Testis (tissue), 3 donors: ENCODE data around the gene GCKR. TPM values are rescaled to one million over a fixed set of nuclear protein-coding genes. Genes with fewer than 3 reads are reported as not detected.

ENCODE experiments used
- DNase-seq: peaks from one replicate; pipeline ENCODE4 v3.0.0-alpha.2; 2019
- H3K27ac ChIP-seq, 2 donors: fragments of 200-600 bp; sonication (generic); one replicate each; pipeline ENCODE4 v1.5.1; 2019
- H3K27me3 ChIP-seq: fragments of 200-600 bp; sonication (generic); one replicate; pipeline ENCODE4 v1.5.1; 2019
- H3K36me3 ChIP-seq: fragments of 200-600 bp; sonication (generic); one replicate; pipeline ENCODE4 v1.5.1; 2017; ENCODE audit warnings: low read depth; ENCODE audit errors: missing control alignments
- H3K4me1 ChIP-seq: fragments of 200-600 bp; sonication (generic); one replicate; pipeline ENCODE4 v1.5.1; 2019
- H3K4me3 ChIP-seq, 2 donors: fragments of 200-600 bp; sonication (generic); one replicate each; pipeline ENCODE4 v1.5.1; 2017 to 2019
- H3K9me3 ChIP-seq: fragments of 200-600 bp; sonication (generic); one replicate; pipeline ENCODE4 v1.5.1; 2017
- CTCF ChIP-seq, 3 experiments: fragments of 450-650 bp in 2 of 3; fragments of 200-600 bp in 1 of 3; sonication (generic) in 1 of 3; IDR thresholded peaks; one replicate each; pipeline ENCODE4 v1.5.1; 2016 to 2019; ENCODE audit warnings: antibody characterized with exemption in 3 of 3, mild to moderate bottlenecking in 2 of 3, moderate library complexity in 1 of 3
- POLR2A ChIP-seq: fragments of 450-650 bp; IDR thresholded peaks from one replicate; pipeline ENCODE4 v1.6.1; 2017; ENCODE audit warnings: antibody characterized with exemption, mild to moderate bottlenecking, moderate library complexity
- WGBS, 2 donors: methylation state at CpG; one replicate each; pipeline ENCODE4 v1.1.5; 2018; 5-methylcytosine and 5-hydroxymethylcytosine counted together
- intact Hi-C: fragments of 100-400 bp; cut with DNase I; formaldehyde crosslinking; loops from one replicate; pipeline ENCODE4 v1.15.1; 2023; ENCODE audit warnings: low total_unique reads
- polyA plus RNA-seq: library from polyadenylated mRNA; stranded (reverse); fragments of 350-450 nt; fragmentation: Illumina TruSeq; extraction: RNeasy Lipid Tissue Mini Kit (QIAGEN cat#74804); gene quantifications from one replicate; pipeline ENCODE4 v1.2.3, GENCODE V29; 2014; ENCODE audit warnings: low read depth, low replicate concordance; ENCODE audit not compliant: insufficient read depth
- total RNA-seq, 2 donors: library from RNA; depleted of rRNA; stranded (reverse); fragments of >200 nt; gene quantifications; one replicate each; pipeline ENCODE4 v1.2.3, GENCODE V29; 2016

The GCKR gene
- total and polyA plus RNA-seq, 3 donors from 2014 or later = 2.3 to 4.9 (median 3.3) TPM

GRCh38 chr2:27518782-27519113 is 22.1 kb downstream of the GCKR start:
- intact Hi-C loops = no loop called here
- WGBS, 2 donors = 76 to 94% methylated on average over 4 of the region's 4 CpGs
- no peak for DNase-seq
- Histone ChIP-seq H3K9me3 (no peaks in the 10 kb centered on the region), H3K27ac (no peak overlapping the region), H3K27me3 (no peaks in the 10 kb centered on the region), H3K36me3 (no peaks in the 10 kb centered on the region), H3K4me1 (no peaks in the 10 kb centered on the region), H3K4me3 (no peak overlapping the region)
- TF ChIP-seq CTCF (IDR thresholded peaks at IDR 0.05) = no peak
- TF ChIP-seq POLR2A = no peak

GRCh38 chr2:27520316-27520715 is 23.7 kb downstream of the GCKR start:
- no peak for DNase-seq
- H3K9me3 ChIP-seq = no peaks in the 10 kb centered on the region
- TF ChIP-seq CTCF (IDR thresholded peaks at IDR 0.05) (no peak), POLR2A (no peak)
- H3K27ac ChIP-seq = no peak overlapping the region
- intact Hi-C loops = no loop called here
- H3K4me3 ChIP-seq = no peak overlapping the region
- WGBS, 2 donors = 89 to 95% methylated on average over 2 of the region's 2 CpGs
- no peaks in the 10 kb centered on the region for H3K4me1 ChIP-seq
- no peaks in the 10 kb centered on the region for H3K36me3 ChIP-seq
- no peaks in the 10 kb centered on the region for H3K27me3 ChIP-seq

- Histone ChIP-seq H3K27me3 (no peaks in the 10 kb centered on the region), H3K27ac (no peak overlapping the region), H3K4me3 (no peak overlapping the region), H3K36me3 (no peaks in the 10 kb centered on the region), H3K9me3 (no peaks in the 10 kb centered on the region), H3K4me1 (no peaks in the 10 kb centered on the region)
- no peak for DNase-seq
- TF ChIP-seq POLR2A = no peak
- no peak for TF ChIP-seq CTCF (IDR thresholded peaks at IDR 0.05)
- intact Hi-C loops = no loop called here
- 90% methylated on average over 7 of the region's 7 CpGs for WGBS, 2 donors
Measured at GRCh38 chr2:27522400-27522945, 25.8 kb downstream of the GCKR start.

- TF ChIP-seq POLR2A = no peak
- TF ChIP-seq CTCF (IDR thresholded peaks at IDR 0.05) = no peak
- Histone ChIP-seq H3K27ac (no peak overlapping the region), H3K4me1 (no peaks in the 10 kb centered on the region), H3K36me3 (no peaks in the 10 kb centered on the region), H3K9me3 (no peaks in the 10 kb centered on the region), H3K4me3 (no peak overlapping the region), H3K27me3 (no peaks in the 10 kb centered on the region)
- intact Hi-C loops = no loop called here
- WGBS, 2 donors = 74 to 82% methylated on average over 3 of the region's 3 CpGs
- no peak for DNase-seq
Measured at GRCh38 chr2:27527182-27527581, 30.5 kb downstream of the GCKR start.

GRCh38 chr2:27531983-27532382 is 35.3 kb downstream of the GCKR start:
- Histone ChIP-seq H3K36me3 (no peaks in the 10 kb centered on the region), H3K27ac (no peak overlapping the region), H3K27me3 (no peaks in the 10 kb centered on the region), H3K4me3 (no peak overlapping the region), H3K9me3 (no peaks in the 10 kb centered on the region), H3K4me1 (no peaks in the 10 kb centered on the region)
- DNase-seq = no peak
- intact Hi-C loops = no loop called here
- TF ChIP-seq CTCF (IDR thresholded peaks at IDR 0.05) (no peak), POLR2A (no peak)
- 85 to 87% methylated on average over 2 of the region's 2 CpGs for whole genome bisulfite sequencing, 2 donors
